ENCODE data around the gene ALG10. TPM values are rescaled to one million over a fixed set of nuclear protein-coding genes. Genes with fewer than 3 reads are reported as not detected.

ALG10 gene
- total RNA-seq, 1 experiment from 2014 or later: 9.6 TPM

GRCh38 chr12:33988913-33989312 is 33.4 kb upstream of the ALG10 start (continued):
- TF ChIP-seq YY1 (IDR thresholded peaks at IDR 0.05; ENCODE audit: extremely low read depth, insufficient replicate concordance, low read depth, low read length): no peak
- TF ChIP-seq MAX (IDR thresholded peaks at IDR 0.05): no peak
- TF ChIP-seq REST (IDR thresholded peaks at IDR 0.05; ENCODE audit: low read depth): no peak
- no peak for TF ChIP-seq SP1 (IDR thresholded peaks at IDR 0.05; ENCODE audit: low read depth)
- no peak for TF ChIP-seq ATF3 (IDR thresholded peaks at IDR 0.05)
- TF ChIP-seq ZFX (IDR thresholded peaks at IDR 0.05): no peak
- TF ChIP-seq RAD21 (IDR thresholded peaks at IDR 0.05; ENCODE audit: low read depth): no peak

GRCh38 chr12:33994857-33995808 is 27.2 kb upstream of the ALG10 start:
- CTCF ChIA-PET: no interaction called here
- Histone ChIP-seq H3K9me3 (ENCODE audit: control insufficient read depth in 1 of 2, insufficient read depth in 1 of 2, low read depth in 1 of 2, low read length in 2 of 2) (no peaks in the 10 kb centered on the region), H3K9me2 (ENCODE audit: insufficient read depth) (no peaks in the 10 kb centered on the region), H3K79me2 (ENCODE audit: insufficient read depth, low read length) (no peaks in the 10 kb centered on the region), H3K4me3 (replicated peaks in 1 of 2; ENCODE audit: low read depth in 1 of 2, low read length in 2 of 2) (no peak overlapping the region), H2AFZ (ENCODE audit: low read depth, low read length, poor library complexity, severe bottlenecking) (no peak overlapping the region), H4K20me1 (ENCODE audit: insufficient read depth) (no peaks in the 10 kb centered on the region), H3K4me2 (ENCODE audit: low read length) (no peak overlapping the region), H3K4me1 (ENCODE audit: control insufficient read depth in 1 of 2, insufficient read depth in 2 of 2, low read length in 2 of 2) (no peaks in the 10 kb centered on the region), H3K27me3 (ENCODE audit: insufficient read depth, low read length) (no peaks in the 10 kb centered on the region), H3K36me3 (ENCODE audit: control insufficient read depth in 1 of 2, insufficient read depth in 2 of 2, low read length in 2 of 2) (no peaks in the 10 kb centered on the region), H3K27ac (ENCODE audit: low read depth, low read length) (no peak overlapping the region), H3K9ac (ENCODE audit: low read length) (no peak overlapping the region)
- TF ChIP-seq ZNF274 (IDR thresholded peaks at IDR 0.05; ENCODE audit: low read depth, low read length): no peak
- no peak for TF ChIP-seq RAD21 (IDR thresholded peaks at IDR 0.05; ENCODE audit: low read depth)
- no peak for TF ChIP-seq CTCF (IDR thresholded peaks at IDR 0.05 in 2 of 3, conservative IDR thresholded peaks at IDR 0.05 in 1 of 3; ENCODE audit: borderline replicate concordance in 1 of 3, insufficient read depth in 1 of 3, low read depth in 2 of 3, low read length in 2 of 3)
- TF ChIP-seq FOSL1 (IDR thresholded peaks at IDR 0.05; ENCODE audit: low read depth): no peak
- TF ChIP-seq MAX (IDR thresholded peaks at IDR 0.05): no peak
- no peak for TF ChIP-seq CBX3 (IDR thresholded peaks at IDR 0.05; ENCODE audit: low read depth)
- TF ChIP-seq ZBTB33 (IDR thresholded peaks at IDR 0.05; ENCODE audit: extremely low read depth, insufficient replicate concordance, low read length): no peak
- no peak for TF ChIP-seq POLR2AphosphoS5 (IDR thresholded peaks at IDR 0.05; ENCODE audit: low read depth, low read length)
- no peak for TF ChIP-seq YY1 (IDR thresholded peaks at IDR 0.05; ENCODE audit: extremely low read depth, insufficient replicate concordance, low read depth, low read length)
- TF ChIP-seq SRF (IDR thresholded peaks at IDR 0.05; ENCODE audit: low read depth): no peak
- DNase-seq (ENCODE audit: low read depth, low spot score) (no peak), ATAC-seq (no peak)
- BruUV-seq (replicated peaks): no TSS peak
- intact Hi-C loops (cut with micrococcal nuclease): no loop called here
- RAD21 ChIA-PET (ENCODE audit: low non-redundant PET in 1 of 2, low total read pairs in 2 of 2, uncharacterized antibody in 2 of 2, unreplicated experiment in 2 of 2): no interaction called here
- POLR2A ChIA-PET: no interaction called here
